Astrocyte (in vitro differentiated cells and primary cell): ENCODE data around the gene MRPL10. TPM values are rescaled to one million over a fixed set of nuclear protein-coding genes. Genes with fewer than 3 reads are reported as not detected.

Experiments used
- DNase-seq: peaks from one replicate; pipeline ENCODE4 v3.0.0-alpha.2; 2010; ENCODE audit warnings: low read depth
- FAIRE-seq: peaks from 2 replicates; lab custom pipeline; 2011; peaks lifted over from hg19 to GRCh38; lab: Jason Lieb, UNC
- H2AFZ ChIP-seq: 2 replicates; pipeline ENCODE4 v1.6.0; 2012; ENCODE audit warnings: low read depth, low read length, inconsistent platforms
- H3K27ac ChIP-seq: 2 replicates; pipeline ENCODE4 v1.5.1; 2011; ENCODE audit warnings: low read depth, low read length, inconsistent platforms
- H3K27me3 ChIP-seq: 2 replicates; pipeline ENCODE4 v1.6.0; 2011; ENCODE audit warnings: low read length, inconsistent platforms; ENCODE audit not compliant: insufficient read depth
- H3K36me3 ChIP-seq: 2 replicates; pipeline ENCODE4 v1.5.1; 2011; ENCODE audit warnings: low read length, inconsistent platforms; ENCODE audit not compliant: insufficient read depth
- H3K4me1 ChIP-seq: 2 replicates; pipeline ENCODE4 v1.5.1; 2011; ENCODE audit warnings: low read length, inconsistent platforms; ENCODE audit not compliant: insufficient read depth
- H3K4me2 ChIP-seq: 2 replicates; pipeline ENCODE4 v1.6.0; 2012; ENCODE audit warnings: low read length, inconsistent platforms
- H3K4me3 ChIP-seq: 2 replicates; pipeline ENCODE4 v1.5.1; 2011; ENCODE audit warnings: low read depth, mild to moderate bottlenecking, low read length, inconsistent platforms; ENCODE audit not compliant: insufficient read depth
- H3K79me2 ChIP-seq: 2 replicates; pipeline ENCODE4 v1.6.0; 2012; ENCODE audit warnings: mild to moderate bottlenecking, low read length, inconsistent platforms; ENCODE audit not compliant: insufficient read depth
- H3K9ac ChIP-seq: 2 replicates; pipeline ENCODE4 v1.6.0; 2012; ENCODE audit warnings: mild to moderate bottlenecking, low read length, inconsistent platforms
- H3K9me3 ChIP-seq: 2 replicates; pipeline ENCODE4 v1.5.1; 2012; ENCODE audit warnings: low read depth, mild to moderate bottlenecking, low read length, inconsistent platforms; ENCODE audit not compliant: insufficient read depth
- H4K20me1 ChIP-seq: 2 replicates; pipeline ENCODE4 v1.6.0; 2012; ENCODE audit warnings: low read length, inconsistent platforms; ENCODE audit not compliant: insufficient read depth
- H3K27ac Mint-ChIP-seq: one replicate; pipeline ENCODE4 v1.8.0; 2021; ENCODE audit warnings: mild to moderate bottlenecking, mixed read lengths; ENCODE audit not compliant: unreplicated experiment
- H3K27me3 Mint-ChIP-seq: one replicate; pipeline ENCODE4 v1.8.0; 2021; ENCODE audit warnings: low read depth, mixed read lengths; ENCODE audit not compliant: unreplicated experiment
- H3K36me3 Mint-ChIP-seq: one replicate; pipeline ENCODE4 v1.8.0; 2021; ENCODE audit warnings: low read depth, mixed read lengths; ENCODE audit not compliant: unreplicated experiment
- H3K4me1 Mint-ChIP-seq: one replicate; pipeline ENCODE4 v1.8.0; 2021; ENCODE audit warnings: low read depth, mixed read lengths; ENCODE audit not compliant: unreplicated experiment
- H3K4me3 Mint-ChIP-seq: one replicate; pipeline ENCODE4 v1.8.0; 2021; ENCODE audit warnings: mild to moderate bottlenecking, moderate library complexity, mixed read lengths; ENCODE audit not compliant: unreplicated experiment
- H3K9me3 Mint-ChIP-seq: one replicate; pipeline ENCODE4 v1.8.0; 2021; ENCODE audit warnings: mild to moderate bottlenecking, mixed read lengths; ENCODE audit not compliant: unreplicated experiment
- CTCF ChIP-seq: IDR thresholded peaks from 2 replicates; pipeline ENCODE4 v1.5.1; 2011; ENCODE audit warnings: low read depth, mild to moderate bottlenecking, inconsistent platforms, low read length, moderate library complexity; ENCODE audit not compliant: insufficient read depth
- EZH2 ChIP-seq: IDR thresholded peaks from 2 replicates; pipeline ENCODE4 v1.6.1; 2012; ENCODE audit warnings: mild to moderate bottlenecking, low read length, inconsistent platforms; ENCODE audit not compliant: insufficient read depth
- total RNA-seq: library from RNA; stranded (reverse); gene quantifications from 2 replicates; pipeline ENCODE4 v1.2.1, GENCODE V29; 2021

Gene MRPL10
- total RNA-seq, 1 donor from 2014 or later, result 33.2 TPM

GRCh38 chr17:47873200-47874090 is 42.1 kb upstream of the MRPL10 start:
- FAIRE-seq, result no peak

DNA sequence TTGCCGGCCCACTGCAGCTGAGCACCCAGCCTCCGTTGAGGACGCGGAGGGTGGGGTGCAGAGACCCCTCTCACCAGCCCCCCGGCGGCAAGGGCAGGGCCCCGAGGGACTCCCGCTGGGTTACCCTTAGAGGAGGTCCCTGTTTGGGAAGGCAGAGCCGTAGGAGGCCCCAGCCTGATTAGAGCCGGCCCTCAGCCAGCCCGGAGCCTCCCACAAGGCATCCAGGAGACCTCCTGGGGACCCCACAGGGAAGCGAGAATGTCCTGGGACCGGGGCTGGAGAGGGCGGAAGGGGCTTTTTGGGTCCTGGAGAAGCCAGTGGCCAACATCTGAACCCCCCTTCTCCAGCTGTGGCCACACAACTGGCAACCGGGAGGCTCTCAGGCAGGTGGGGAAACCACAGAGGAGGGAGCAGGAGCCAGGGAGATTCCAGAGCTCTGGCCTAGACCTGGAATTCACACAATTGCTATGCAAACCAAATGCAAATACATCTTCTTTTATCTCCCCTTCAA is 41.4 kb upstream of the MRPL10 start:
- Histone ChIP-seq H3K4me1 (peaks cover 4% of the 10 kb centered on the region), H2AFZ (no peak overlapping the region), H3K4me3 (no peak overlapping the region), H3K9ac (peak overlapping the region; percentile 10), H3K79me2 (no peaks in the 10 kb centered on the region), H4K20me1 (no peaks in the 10 kb centered on the region), H3K27me3 (peaks cover 56% of the 10 kb centered on the region), H3K4me2 (peak overlapping the region; percentile 63), H3K27ac (no peak overlapping the region), H3K36me3 (no peaks in the 10 kb centered on the region), H3K9me3 (no peaks in the 10 kb centered on the region)
- no peak overlapping the region for H3K4me3 Mint-ChIP-seq
- TF ChIP-seq CTCF (no peak), EZH2 (peak; percentile 70)
- DNase-seq, result peak; percentile 57
- peaks cover 3% of the 10 kb centered on the region for H3K9me3 Mint-ChIP-seq
- H3K27ac Mint-ChIP-seq, result no peak overlapping the region
- H3K36me3 Mint-ChIP-seq, result peaks cover 2% of the 10 kb centered on the region
- H3K4me1 Mint-ChIP-seq, result peaks cover 17% of the 10 kb centered on the region
- H3K27me3 Mint-ChIP-seq, result peaks cover 30% of the 10 kb centered on the region
- FAIRE-seq, result no peak

More at GRCh38 chr17:47873200-47874090, 42.1 kb upstream of the MRPL10 start:
- Mint-ChIP-seq H3K27me3 (peaks cover 26% of the 10 kb centered on the region), H3K27ac (no peak overlapping the region), H3K4me1 (peaks cover 24% of the 10 kb centered on the region), H3K4me3 (no peak overlapping the region), H3K9me3 (no peaks in the 10 kb centered on the region), H3K36me3 (peaks cover 2% of the 10 kb centered on the region)
- Histone ChIP-seq H3K9me3 (no peaks in the 10 kb centered on the region), H3K36me3 (no peaks in the 10 kb centered on the region), H3K4me1 (peaks cover 10% of the 10 kb centered on the region), H4K20me1 (no peaks in the 10 kb centered on the region), H3K9ac (no peak overlapping the region), H3K27ac (no peak overlapping the region), H3K27me3 (peaks cover 52% of the 10 kb centered on the region), H3K4me2 (no peak overlapping the region), H2AFZ (no peak overlapping the region), H3K4me3 (no peak overlapping the region), H3K79me2 (no peaks in the 10 kb centered on the region)
- DNase-seq, result no peak
- TF ChIP-seq EZH2 (no peak), CTCF (no peak)
